ENCODE results near the gene CDH12.

Gene CDH12

GRCh38 chr5:22855824-22856223 is 2.7 kb upstream of the CDH12 start:
- H3K4me2 ChIP-seq: no peak overlapping the region

GRCh38 chr5:22850981-22851380 is 2.2 kb downstream of the CDH12 start:
- Histone ChIP-seq H3K4me1 (ENCODE audit: low read depth, poor library complexity, severe bottlenecking) (no peaks in the 10 kb centered on the region), H4K20me1 (ENCODE audit: insufficient read depth) (no peaks in the 10 kb centered on the region), H3K27ac (no peak overlapping the region), H3K4me3 (IDR thresholded peaks at IDR 0.05; ENCODE audit: insufficient read depth, low read depth, low read length) (no peak overlapping the region), H3K27me3 (ENCODE audit: insufficient read depth, low read depth) (no peaks in the 10 kb centered on the region), H2AFZ (ENCODE audit: low read depth) (no peak overlapping the region), H3K36me3 (ENCODE audit: insufficient read depth) (no peaks in the 10 kb centered on the region), H3K4me2 (no peak overlapping the region), H3K9ac (no peak overlapping the region), H3K79me2 (ENCODE audit: insufficient read depth, low read depth) (no peaks in the 10 kb centered on the region)
- TF ChIP-seq, protein P1, sequence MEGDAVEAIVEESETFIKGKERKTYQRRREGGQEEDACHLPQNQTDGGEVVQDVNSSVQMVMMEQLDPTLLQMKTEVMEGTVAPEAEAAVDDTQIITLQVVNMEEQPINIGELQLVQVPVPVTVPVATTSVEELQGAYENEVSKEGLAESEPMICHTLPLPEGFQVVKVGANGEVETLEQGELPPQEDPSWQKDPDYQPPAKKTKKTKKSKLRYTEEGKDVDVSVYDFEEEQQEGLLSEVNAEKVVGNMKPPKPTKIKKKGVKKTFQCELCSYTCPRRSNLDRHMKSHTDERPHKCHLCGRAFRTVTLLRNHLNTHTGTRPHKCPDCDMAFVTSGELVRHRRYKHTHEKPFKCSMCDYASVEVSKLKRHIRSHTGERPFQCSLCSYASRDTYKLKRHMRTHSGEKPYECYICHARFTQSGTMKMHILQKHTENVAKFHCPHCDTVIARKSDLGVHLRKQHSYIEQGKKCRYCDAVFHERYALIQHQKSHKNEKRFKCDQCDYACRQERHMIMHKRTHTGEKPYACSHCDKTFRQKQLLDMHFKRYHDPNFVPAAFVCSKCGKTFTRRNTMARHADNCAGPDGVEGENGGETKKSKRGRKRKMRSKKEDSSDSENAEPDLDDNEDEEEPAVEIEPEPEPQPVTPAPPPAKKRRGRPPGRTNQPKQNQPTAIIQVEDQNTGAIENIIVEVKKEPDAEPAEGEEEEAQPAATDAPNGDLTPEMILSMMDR (conservative IDR thresholded peaks at IDR 0.05; ENCODE audit: low read depth, low read length): no peak

More at GRCh38 chr5:22855824-22856223, 2.7 kb upstream of the CDH12 start:
- Histone ChIP-seq H3K4me3 (IDR thresholded peaks at IDR 0.05; ENCODE audit: insufficient read depth, low read depth, low read length) (no peak overlapping the region), H4K20me1 (ENCODE audit: insufficient read depth) (no peaks in the 10 kb centered on the region), H3K4me1 (ENCODE audit: low read depth, poor library complexity, severe bottlenecking) (no peaks in the 10 kb centered on the region), H3K9ac (no peak overlapping the region), H3K79me2 (ENCODE audit: insufficient read depth, low read depth) (no peaks in the 10 kb centered on the region), H3K27me3 (ENCODE audit: insufficient read depth, low read depth) (no peaks in the 10 kb centered on the region), H3K36me3 (ENCODE audit: insufficient read depth) (no peaks in the 10 kb centered on the region), H2AFZ (ENCODE audit: low read depth) (no peak overlapping the region), H3K27ac (no peak overlapping the region)
- TF ChIP-seq, protein P1 (conservative IDR thresholded peaks at IDR 0.05; ENCODE audit: low read depth, low read length): no peak

- Histone ChIP-seq H3K4me2 (no peak overlapping the region), H3K9ac (no peak overlapping the region), H3K36me3 (ENCODE audit: insufficient read depth) (no peaks in the 10 kb centered on the region), H3K4me1 (ENCODE audit: low read depth, poor library complexity, severe bottlenecking) (no peaks in the 10 kb centered on the region), H3K4me3 (IDR thresholded peaks at IDR 0.05; ENCODE audit: insufficient read depth, low read depth, low read length) (no peak overlapping the region), H2AFZ (ENCODE audit: low read depth) (no peak overlapping the region), H3K79me2 (ENCODE audit: insufficient read depth, low read depth) (no peaks in the 10 kb centered on the region), H3K27ac (no peak overlapping the region), H3K27me3 (ENCODE audit: insufficient read depth, low read depth) (no peaks in the 10 kb centered on the region), H4K20me1 (ENCODE audit: insufficient read depth) (no peaks in the 10 kb centered on the region)
- TF ChIP-seq, protein P1 (conservative IDR thresholded peaks at IDR 0.05; ENCODE audit: low read depth, low read length): no peak
Measured at GRCh38 chr5:22846693-22847092, 6.5 kb downstream of the CDH12 start.

DNA sequence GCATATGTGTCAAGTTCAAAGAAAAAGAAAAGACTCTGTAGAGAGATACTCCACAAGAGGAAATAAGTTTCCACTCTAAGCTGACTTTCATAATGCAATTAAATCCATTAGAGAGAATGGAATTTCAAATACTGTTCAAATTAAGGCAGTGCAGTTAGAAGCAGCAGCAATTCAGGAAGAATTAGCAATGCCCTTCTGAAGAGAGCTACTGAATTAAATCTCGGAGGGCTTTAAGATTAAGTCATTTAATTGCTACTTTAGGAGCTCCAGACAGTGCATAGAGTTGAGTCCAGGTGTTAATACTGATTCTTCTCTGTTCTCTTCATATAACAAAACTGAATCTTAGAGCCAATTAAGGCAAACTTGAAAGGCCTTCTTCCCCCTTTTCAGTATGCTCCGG is 8.5 kb downstream of the CDH12 start:
- Histone ChIP-seq H3K9ac (no peak overlapping the region), H3K36me3 (ENCODE audit: insufficient read depth) (no peaks in the 10 kb centered on the region), H3K79me2 (ENCODE audit: insufficient read depth, low read depth) (no peaks in the 10 kb centered on the region), H4K20me1 (ENCODE audit: insufficient read depth) (no peaks in the 10 kb centered on the region), H3K27ac (no peak overlapping the region), H3K4me3 (IDR thresholded peaks at IDR 0.05; ENCODE audit: insufficient read depth, low read depth, low read length) (no peak overlapping the region), H3K4me1 (ENCODE audit: low read depth, poor library complexity, severe bottlenecking) (no peaks in the 10 kb centered on the region), H2AFZ (ENCODE audit: low read depth) (no peak overlapping the region), H3K27me3 (ENCODE audit: insufficient read depth, low read depth) (no peaks in the 10 kb centered on the region), H3K4me2 (no peak overlapping the region)
- TF ChIP-seq, protein P1 (conservative IDR thresholded peaks at IDR 0.05; ENCODE audit: low read depth, low read length): no peak

All from KMS-11 (cell line).